Left ventricle myocardium inferior (tissue), 1 donor: ENCODE results near the gene F13A1. TPM values are rescaled to one million over a fixed set of nuclear protein-coding genes. Genes with fewer than 3 reads are reported as not detected.

ENCODE experiments used
- DNase-seq: peaks from one replicate; pipeline ENCODE4 v3.0.0-alpha.2; 2020
- H3K27ac ChIP-seq: fragments of 200-600 bp; replicated peaks from 2 replicates; pipeline ENCODE4 v1.8.0; 2021
- H3K27me3 ChIP-seq: fragments of 200-600 bp; 2 replicates; pipeline ENCODE4 v1.8.0; 2021; ENCODE audit warnings: low read depth
- H3K36me3 ChIP-seq: fragments of 200-600 bp; 2 replicates; pipeline ENCODE4 v1.8.0; 2021
- H3K4me1 ChIP-seq: fragments of 200-600 bp; 2 replicates; pipeline ENCODE4 v1.8.0; 2021
- H3K4me3 ChIP-seq: fragments of 200-600 bp; 2 replicates; pipeline ENCODE4 v1.8.0; 2021; ENCODE audit warnings: mild to moderate bottlenecking, moderate library complexity
- H3K9me3 ChIP-seq: fragments of 200-600 bp; replicated peaks from 2 replicates; pipeline ENCODE4 v1.8.0; 2021
- CTCF ChIP-seq: fragments of 200-600 bp; IDR thresholded peaks from 2 replicates; pipeline ENCODE4 v1.8.0; 2021; ENCODE audit warnings: antibody characterized with exemption, mild to moderate bottlenecking, borderline replicate concordance
- intact Hi-C: fragments of 100-400 bp; cut with micrococcal nuclease; formaldehyde crosslinking; loops from one replicate; pipeline ENCODE4 v1.11.0; 2022
- total RNA-seq: library from RNA; stranded (reverse); fragmentation: NEBNext Ultra II Directional; extraction: Animal tissue kit (Norgen Biotek cat#: 25700); gene quantifications from one replicate; pipeline ENCODE4 v1.2.1, GENCODE V29; 2021
- donor health status: DM: no; HTN: yes; CAD: no; lungs with severe emphysema.

F13A1 gene
- total RNA-seq, 1 donor from 2014 or later: 93.1 TPM

- H3K4me1 ChIP-seq: peaks cover 34% of the 10 kb centered on the region
- no peak overlapping the region for H3K27ac ChIP-seq
- H3K36me3 ChIP-seq: no peaks in the 10 kb centered on the region
- H3K4me3 ChIP-seq: peak overlapping the region; percentile 51
- DNase-seq: no peak
- no peaks in the 10 kb centered on the region for H3K9me3 ChIP-seq
- intact Hi-C loops: no loop called here
- no peak for TF ChIP-seq CTCF
- H3K27me3 ChIP-seq: peaks cover 46% of the 10 kb centered on the region
Measured at GRCh38 chr6:6320901-6321300, 439 bp upstream of the F13A1 start.

- intact Hi-C loops: no loop called here
- Histone ChIP-seq H3K9me3 (no peaks in the 10 kb centered on the region), H3K4me3 (peak overlapping the region; percentile 51), H3K27ac (peak overlapping the region; percentile 70), H3K36me3 (no peaks in the 10 kb centered on the region), H3K4me1 (peaks cover 54% of the 10 kb centered on the region), H3K27me3 (peaks cover 33% of the 10 kb centered on the region)
- peak; percentile 72 for DNase-seq
- TF ChIP-seq CTCF: no peak
Measured at GRCh38 chr6:6317825-6318733, 2.4 kb downstream of the F13A1 start.

GRCh38 chr6:6317386-6317785, 3.1 kb downstream of the F13A1 start:
- H3K27ac ChIP-seq: peak overlapping the region; percentile 70
- no peak for DNase-seq
- intact Hi-C loops: no loop called here
- peaks cover 28% of the 10 kb centered on the region for H3K27me3 ChIP-seq
- no peaks in the 10 kb centered on the region for H3K36me3 ChIP-seq
- peak overlapping the region; percentile 51 for H3K4me3 ChIP-seq
- no peaks in the 10 kb centered on the region for H3K9me3 ChIP-seq
- no peak for TF ChIP-seq CTCF
- H3K4me1 ChIP-seq: peaks cover 59% of the 10 kb centered on the region

GRCh38 chr6:6315660-6316059, 4.8 kb downstream of the F13A1 start:
- peak; percentile 89 for TF ChIP-seq CTCF
- Histone ChIP-seq H3K27ac (no peak overlapping the region), H3K4me1 (peaks cover 56% of the 10 kb centered on the region), H3K9me3 (no peaks in the 10 kb centered on the region), H3K36me3 (no peaks in the 10 kb centered on the region), H3K4me3 (peak overlapping the region; percentile 30), H3K27me3 (peaks cover 12% of the 10 kb centered on the region)
- intact Hi-C loops: no loop called here
- DNase-seq: peak; percentile 31

- no peak for TF ChIP-seq CTCF
- peaks cover 6% of the 10 kb centered on the region for H3K27me3 ChIP-seq
- peak overlapping the region; percentile 30 for H3K4me3 ChIP-seq
- intact Hi-C loops: no loop called here
- no peaks in the 10 kb centered on the region for H3K9me3 ChIP-seq
- H3K36me3 ChIP-seq: no peaks in the 10 kb centered on the region
- DNase-seq: no peak
- H3K4me1 ChIP-seq: peaks cover 46% of the 10 kb centered on the region
- H3K27ac ChIP-seq: no peak overlapping the region
Measured at GRCh38 chr6:6314596-6314995, 5.9 kb downstream of the F13A1 start.
